ENCODE measurements around the gene APOL1.

- TF ChIP-seq CTCF (IDR thresholded peaks at IDR 0.05): no peak
- no peak for TF ChIP-seq POLR2A (IDR thresholded peaks at IDR 0.05)
These were observed 20.1 kb upstream of the APOL1 start for GRCh38 chr22:36232715-36233401.

Measured in lower leg skin (tissue), 3 donors.